C4-2B (cell line): ENCODE results near the gene GRIK4.

ENCODE experiments used
- H3K27ac ChIP-seq: fragments of 450-650 bp; 2 replicates; pipeline ENCODE4 v1.5.1; 2017
- ZFX ChIP-seq: fragments of 450-650 bp; IDR thresholded peaks from 2 replicates; pipeline ENCODE4 v1.6.1; 2017
- TF ChIP-seq, protein P1 (sequence below): fragments of 450-650 bp; conservative IDR thresholded peaks from 2 replicates; pipeline ENCODE4 v1.5.1; 2017; ENCODE audit warnings: mild to moderate bottlenecking

Gene GRIK4

DNA sequence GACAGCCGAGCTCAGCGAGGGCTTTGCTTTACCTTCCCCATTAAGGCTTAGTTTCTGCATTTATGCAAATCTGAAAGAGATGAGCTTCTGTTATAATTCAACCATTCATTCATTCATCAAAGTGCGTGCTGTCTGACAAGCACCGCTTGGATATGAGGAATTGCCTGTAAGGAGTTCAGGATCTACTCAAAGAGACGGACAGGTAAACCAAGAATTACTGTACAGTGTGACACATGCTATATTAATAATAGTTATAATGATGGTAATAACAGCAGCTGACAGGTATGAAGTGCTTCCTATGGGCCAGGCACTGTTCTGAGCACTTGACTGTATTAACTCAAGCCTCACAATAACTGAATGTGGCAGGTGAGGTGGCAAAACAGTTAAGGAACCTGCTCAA lies 402.5 kb downstream of the GRIK4 start:
- no peak for TF ChIP-seq ZFX
- TF ChIP-seq, protein P1, sequence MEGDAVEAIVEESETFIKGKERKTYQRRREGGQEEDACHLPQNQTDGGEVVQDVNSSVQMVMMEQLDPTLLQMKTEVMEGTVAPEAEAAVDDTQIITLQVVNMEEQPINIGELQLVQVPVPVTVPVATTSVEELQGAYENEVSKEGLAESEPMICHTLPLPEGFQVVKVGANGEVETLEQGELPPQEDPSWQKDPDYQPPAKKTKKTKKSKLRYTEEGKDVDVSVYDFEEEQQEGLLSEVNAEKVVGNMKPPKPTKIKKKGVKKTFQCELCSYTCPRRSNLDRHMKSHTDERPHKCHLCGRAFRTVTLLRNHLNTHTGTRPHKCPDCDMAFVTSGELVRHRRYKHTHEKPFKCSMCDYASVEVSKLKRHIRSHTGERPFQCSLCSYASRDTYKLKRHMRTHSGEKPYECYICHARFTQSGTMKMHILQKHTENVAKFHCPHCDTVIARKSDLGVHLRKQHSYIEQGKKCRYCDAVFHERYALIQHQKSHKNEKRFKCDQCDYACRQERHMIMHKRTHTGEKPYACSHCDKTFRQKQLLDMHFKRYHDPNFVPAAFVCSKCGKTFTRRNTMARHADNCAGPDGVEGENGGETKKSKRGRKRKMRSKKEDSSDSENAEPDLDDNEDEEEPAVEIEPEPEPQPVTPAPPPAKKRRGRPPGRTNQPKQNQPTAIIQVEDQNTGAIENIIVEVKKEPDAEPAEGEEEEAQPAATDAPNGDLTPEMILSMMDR: no peak

DNA sequence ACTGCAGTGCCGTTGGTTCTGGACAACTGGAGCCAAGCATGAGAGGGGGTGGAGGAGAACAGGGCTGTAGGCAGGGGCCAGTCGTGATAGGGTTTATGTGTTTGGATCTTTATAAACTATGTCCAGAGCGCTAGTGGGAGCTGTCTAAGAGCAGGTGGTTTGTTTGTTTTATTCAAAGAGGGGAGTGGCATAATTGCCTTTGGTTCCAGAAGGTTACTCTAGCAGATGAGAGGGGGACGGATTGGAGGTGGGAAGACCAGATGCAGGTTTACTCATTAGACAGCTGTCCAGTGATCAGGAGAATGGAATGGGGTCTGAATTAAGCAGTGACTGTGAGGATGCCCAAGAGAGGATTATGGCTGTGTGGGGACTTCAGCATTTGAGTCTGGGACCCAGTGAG lies 403.1 kb downstream of the GRIK4 start:
- H3K27ac ChIP-seq: no peak overlapping the region
- TF ChIP-seq, protein P1: no peak
- no peak for TF ChIP-seq ZFX

More for the DNA sequence above, 402.5 kb downstream of the GRIK4 start:
- H3K27ac ChIP-seq: no peak overlapping the region

DNA sequence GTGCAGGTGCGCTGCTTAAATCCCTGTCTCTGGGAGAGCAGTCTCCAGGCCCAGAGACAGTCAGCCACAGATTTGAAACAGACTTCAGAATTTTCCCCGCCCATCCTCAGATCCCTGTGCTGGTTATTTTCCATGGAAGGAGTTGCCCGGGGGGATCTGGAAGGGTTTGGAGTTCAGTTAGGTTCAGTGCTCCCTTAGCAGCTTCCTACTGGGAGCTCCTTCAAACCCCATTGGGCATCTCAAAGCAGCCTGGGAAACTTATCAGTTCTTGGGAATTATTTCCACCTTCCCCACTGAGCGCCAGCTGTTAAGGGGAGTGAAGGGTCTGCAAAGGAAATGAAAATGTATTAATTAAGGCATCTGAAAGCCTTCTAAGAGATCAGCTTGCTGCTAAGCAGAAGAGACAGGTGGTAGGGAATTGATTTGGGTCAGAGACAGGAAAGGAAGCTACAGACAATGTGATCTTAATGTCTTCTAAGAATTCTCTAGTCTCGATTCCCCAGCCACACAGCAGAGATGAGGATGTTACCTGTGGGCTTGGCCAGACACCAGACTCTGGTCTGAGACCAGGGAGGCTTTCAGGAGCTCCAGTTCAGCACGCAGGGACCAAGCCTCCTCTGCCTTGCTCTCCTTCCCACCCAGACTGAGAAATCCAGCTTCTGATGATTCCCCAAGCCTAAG lies 406.2 kb downstream of the GRIK4 start:
- TF ChIP-seq, protein P1: no peak
- TF ChIP-seq ZFX: no peak
- H3K27ac ChIP-seq: no peak overlapping the region

DNA sequence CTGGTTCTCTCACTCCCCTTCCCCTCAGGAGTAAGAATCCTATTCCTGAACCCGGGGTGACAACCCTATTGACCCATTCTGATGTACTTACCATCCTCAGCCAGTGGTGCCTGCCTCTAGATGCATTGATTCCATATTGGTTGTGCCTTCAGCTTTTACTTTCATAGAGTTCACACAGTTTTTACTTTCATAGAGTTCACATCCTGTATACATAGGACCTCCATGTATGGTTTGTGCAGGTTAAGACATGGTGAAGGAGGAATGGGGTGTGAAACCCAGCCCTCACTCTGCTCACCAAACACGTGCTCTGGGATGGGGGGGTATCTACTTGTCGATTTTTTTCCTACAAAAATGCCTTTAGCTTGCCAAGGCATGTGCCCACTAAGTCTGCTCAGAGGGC lies 406.7 kb downstream of the GRIK4 start:
- TF ChIP-seq, protein P1: no peak
- TF ChIP-seq ZFX: no peak
- no peak overlapping the region for H3K27ac ChIP-seq

DNA sequence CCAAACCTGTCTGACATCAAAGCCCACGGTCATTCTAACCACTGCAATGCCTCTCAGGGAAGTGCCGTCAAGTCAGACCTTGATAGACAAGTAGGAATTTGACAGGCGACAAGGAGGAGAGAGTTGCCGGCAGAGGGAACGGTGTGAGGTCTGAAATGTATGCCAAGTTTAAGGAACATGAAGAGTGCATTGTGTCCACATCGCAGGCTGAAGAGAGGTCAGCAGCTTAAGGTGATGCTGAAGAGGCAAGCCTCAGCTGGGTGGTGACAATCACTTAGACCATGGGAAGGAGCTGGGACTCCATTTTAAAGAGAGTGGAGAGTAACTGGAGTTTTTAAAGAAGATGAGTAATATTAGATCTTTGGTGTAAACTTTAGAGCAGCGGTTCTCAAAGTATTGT lies 407.5 kb downstream of the GRIK4 start:
- TF ChIP-seq, protein P1: no peak
- no peak for TF ChIP-seq ZFX
- H3K27ac ChIP-seq: no peak overlapping the region

DNA sequence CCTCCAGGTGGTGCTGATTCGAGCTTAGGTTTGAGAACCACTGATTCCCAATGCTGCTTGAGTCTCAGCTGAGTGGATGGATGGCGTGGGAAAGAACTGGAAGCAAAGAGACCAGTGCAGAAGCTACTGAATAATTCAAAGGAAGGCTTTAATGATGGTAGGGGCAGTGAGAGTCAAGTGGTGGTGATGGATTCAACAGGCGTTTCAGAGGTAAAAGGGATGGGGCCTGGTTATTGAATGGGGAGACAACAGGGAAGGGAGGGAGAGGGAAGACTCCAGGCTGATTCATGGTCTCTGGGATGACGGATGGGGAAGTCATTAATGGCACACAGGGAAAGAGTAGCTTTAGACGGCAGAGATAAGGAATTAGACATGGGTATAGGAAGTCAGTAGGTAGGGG lies 408.0 kb downstream of the GRIK4 start:
- no peak overlapping the region for H3K27ac ChIP-seq
- TF ChIP-seq, protein P1: no peak
- TF ChIP-seq ZFX: no peak

DNA sequence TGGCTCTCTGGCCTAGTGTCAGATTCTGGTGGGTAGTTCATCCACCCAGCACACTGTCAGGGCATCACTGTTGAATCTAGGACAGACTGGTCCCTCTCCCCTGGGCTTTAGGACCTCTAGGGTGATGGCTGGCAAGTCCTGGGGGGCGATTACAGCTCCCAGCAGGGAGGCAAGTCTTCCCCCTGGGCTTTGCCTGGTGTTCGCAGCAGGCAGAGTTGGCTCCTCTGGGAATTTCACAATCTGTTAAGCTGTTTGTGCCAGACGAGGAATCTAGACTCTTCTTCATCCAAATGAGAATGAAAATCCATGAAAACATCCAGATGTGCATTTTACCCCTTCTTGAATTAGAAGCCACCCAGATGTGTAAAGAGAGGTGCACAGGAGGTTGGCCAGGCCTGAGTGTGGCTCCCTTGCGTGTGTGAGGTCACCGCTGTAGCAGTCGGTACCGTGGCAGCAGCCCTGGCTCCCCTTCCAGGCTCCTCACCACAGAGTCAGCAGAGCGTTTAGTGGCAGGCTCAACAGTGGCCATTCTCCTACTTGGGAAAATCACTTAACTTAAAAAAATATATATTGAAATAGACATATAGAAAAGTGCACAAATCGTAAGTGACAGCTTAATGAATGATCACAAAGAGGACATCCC lies 412.4 kb downstream of the GRIK4 start:
- H3K27ac ChIP-seq: no peak overlapping the region
- TF ChIP-seq, protein P1: no peak
- no peak for TF ChIP-seq ZFX
